ENCODE measurements around the gene DPH1.

DPH1 gene

DNA sequence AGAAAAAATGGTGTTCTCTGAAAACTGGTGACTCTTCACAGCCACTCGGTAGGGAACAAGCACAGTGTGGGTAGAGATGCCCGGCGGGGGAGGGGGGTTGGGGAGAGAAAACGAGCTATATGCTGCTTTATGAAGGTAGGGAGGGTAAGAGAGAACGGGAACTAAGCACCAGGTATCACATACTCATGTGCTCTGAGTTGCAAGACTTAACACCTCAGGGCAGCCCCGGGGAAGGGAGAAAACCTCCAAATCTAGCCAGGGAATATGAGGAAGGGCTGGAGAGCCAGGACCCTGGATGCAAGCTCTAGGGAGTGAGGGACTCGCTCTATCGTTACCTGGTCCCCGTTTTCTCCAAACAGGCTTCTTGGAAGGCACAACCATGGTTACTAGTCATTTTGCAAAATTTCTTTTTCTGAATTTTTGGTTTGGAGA, 60.3 kb downstream of the DPH1 start:
- TF ChIP-seq, protein P1, sequence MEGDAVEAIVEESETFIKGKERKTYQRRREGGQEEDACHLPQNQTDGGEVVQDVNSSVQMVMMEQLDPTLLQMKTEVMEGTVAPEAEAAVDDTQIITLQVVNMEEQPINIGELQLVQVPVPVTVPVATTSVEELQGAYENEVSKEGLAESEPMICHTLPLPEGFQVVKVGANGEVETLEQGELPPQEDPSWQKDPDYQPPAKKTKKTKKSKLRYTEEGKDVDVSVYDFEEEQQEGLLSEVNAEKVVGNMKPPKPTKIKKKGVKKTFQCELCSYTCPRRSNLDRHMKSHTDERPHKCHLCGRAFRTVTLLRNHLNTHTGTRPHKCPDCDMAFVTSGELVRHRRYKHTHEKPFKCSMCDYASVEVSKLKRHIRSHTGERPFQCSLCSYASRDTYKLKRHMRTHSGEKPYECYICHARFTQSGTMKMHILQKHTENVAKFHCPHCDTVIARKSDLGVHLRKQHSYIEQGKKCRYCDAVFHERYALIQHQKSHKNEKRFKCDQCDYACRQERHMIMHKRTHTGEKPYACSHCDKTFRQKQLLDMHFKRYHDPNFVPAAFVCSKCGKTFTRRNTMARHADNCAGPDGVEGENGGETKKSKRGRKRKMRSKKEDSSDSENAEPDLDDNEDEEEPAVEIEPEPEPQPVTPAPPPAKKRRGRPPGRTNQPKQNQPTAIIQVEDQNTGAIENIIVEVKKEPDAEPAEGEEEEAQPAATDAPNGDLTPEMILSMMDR (IDR thresholded peaks at IDR 0.05; ENCODE audit: borderline replicate concordance, control extremely low read depth, extremely low read depth, insufficient read depth, missing control alignments): no peak
- in situ Hi-C loops (cut with MboI; ENCODE audit: low sequenced_read_pairs, unreplicated experiment): no loop called here
- DNase-seq (ENCODE audit: low spot score): no peak

DNA sequence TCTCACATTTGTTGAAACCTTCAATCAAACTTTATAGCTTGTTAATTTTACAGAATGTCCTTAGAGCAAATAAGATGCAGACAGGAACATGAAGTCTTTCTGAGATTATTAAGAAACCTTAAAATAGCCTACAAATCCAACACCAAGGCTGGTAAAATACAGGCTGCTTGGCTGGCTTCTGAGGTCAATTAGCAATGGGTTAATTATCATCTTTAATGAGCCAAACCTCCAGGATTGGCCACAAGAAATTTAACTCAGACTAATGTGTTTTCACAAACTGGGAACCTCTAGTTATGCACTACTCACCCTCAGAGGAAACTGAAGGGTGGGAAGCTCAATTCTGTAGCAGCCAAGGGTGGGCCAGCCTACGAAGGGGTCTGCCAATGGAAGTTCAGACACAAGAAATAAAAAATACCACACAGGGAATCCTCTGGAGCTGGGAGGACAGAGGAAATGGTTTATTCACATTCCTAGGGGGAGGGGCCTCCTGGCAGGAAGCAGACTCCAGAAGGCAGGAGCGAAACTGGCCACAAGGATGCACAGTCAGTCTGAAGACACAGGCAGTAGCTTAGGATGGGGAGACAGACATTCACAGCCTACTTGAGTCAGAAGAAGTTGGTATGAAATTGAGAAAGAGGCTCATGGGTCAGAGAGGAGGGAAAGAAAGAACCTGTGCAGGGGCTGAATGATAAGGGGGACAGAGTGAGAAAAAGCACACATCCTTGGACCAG, 61.0 kb downstream of the DPH1 start:
- no peak for DNase-seq (ENCODE audit: low spot score)
- TF ChIP-seq, protein P1 (IDR thresholded peaks at IDR 0.05; ENCODE audit: borderline replicate concordance, control extremely low read depth, extremely low read depth, insufficient read depth, missing control alignments): no peak
- in situ Hi-C loops (cut with MboI; ENCODE audit: low sequenced_read_pairs, unreplicated experiment): no loop called here

DNA sequence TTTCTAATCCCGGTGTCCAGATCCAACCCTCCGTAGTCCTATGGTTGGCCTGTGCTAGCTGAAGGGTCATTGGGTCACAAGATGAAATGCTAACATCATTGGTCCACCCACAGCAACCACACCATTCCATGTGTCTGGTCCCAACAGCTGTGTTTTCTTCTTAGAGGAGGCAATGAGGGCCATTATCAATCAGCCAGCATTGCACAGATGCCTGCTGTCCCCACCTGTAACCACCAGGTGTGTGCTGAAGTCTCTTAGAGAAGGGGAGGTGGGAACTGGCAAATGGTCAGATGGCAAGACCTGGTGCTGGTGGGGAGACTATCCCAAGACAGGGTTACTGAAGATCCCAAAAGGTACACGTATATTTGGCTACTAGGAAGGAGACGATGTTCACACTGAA, 62.3 kb downstream of the DPH1 start:
- TF ChIP-seq, protein P1 (IDR thresholded peaks at IDR 0.05; ENCODE audit: borderline replicate concordance, control extremely low read depth, extremely low read depth, insufficient read depth, missing control alignments): no peak
- in situ Hi-C loops (cut with MboI; ENCODE audit: low sequenced_read_pairs, unreplicated experiment): no loop called here

DNA sequence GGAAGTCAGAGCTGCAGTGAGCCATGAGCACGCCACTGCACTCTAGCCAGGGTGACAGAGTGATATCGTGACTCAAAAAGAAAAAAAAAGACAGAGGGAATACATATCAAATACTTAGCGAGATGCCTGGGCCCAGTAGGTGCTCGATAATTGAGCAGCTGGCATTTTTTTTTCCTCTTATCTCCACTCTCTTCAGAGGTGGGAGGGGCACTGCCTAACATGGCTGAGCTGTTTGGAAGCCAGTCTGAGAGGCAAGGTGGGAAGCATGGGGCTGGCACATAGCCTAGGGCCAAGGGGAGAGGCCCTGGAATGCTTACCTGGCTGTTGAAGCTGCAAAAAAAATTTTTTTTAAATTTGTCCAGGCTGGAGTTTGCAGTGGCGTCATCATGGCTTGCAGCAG, 63.4 kb downstream of the DPH1 start:
- TF ChIP-seq, protein P1 (IDR thresholded peaks at IDR 0.05; ENCODE audit: borderline replicate concordance, control extremely low read depth, extremely low read depth, insufficient read depth, missing control alignments): no peak
- DNase-seq (ENCODE audit: low spot score): no peak
- in situ Hi-C loops (cut with MboI; ENCODE audit: low sequenced_read_pairs, unreplicated experiment): no loop called here

More for the DNA sequence above, 62.3 kb downstream of the DPH1 start:
- DNase-seq (ENCODE audit: low spot score): no peak

Measured in GM13976 (cell line).